Prostate gland (tissue), 2 donors: ENCODE measurements around the gene HTR2A.

Experiments
- POLR2A ChIP-seq: fragments of 450-650 bp; IDR thresholded peaks from one replicate; pipeline ENCODE4 v1.6.1; 2016; ENCODE audit warnings: antibody characterized with exemption, mild to moderate bottlenecking
- POLR2AphosphoS5 ChIP-seq: sonication (generic); formaldehyde crosslinking; IDR thresholded peaks from one replicate; pipeline ENCODE4 v1.6.1; 2017; ENCODE audit warnings: antibody characterized with exemption
- TF ChIP-seq, protein P1 (sequence below), 4 experiments: fragments of 200-600 bp in 2 of 4; fragments of 450-650 bp in 2 of 4; sonication (generic) in 2 of 4; IDR thresholded peaks; 1 replicate in 3 of 4; 2 replicates in 1 of 4; pipeline ENCODE4 v1.5.1; 2016 to 2019; ENCODE audit warnings: antibody characterized with exemption in 4 of 4, mild to moderate bottlenecking in 2 of 4, moderate library complexity in 2 of 4

DNA sequence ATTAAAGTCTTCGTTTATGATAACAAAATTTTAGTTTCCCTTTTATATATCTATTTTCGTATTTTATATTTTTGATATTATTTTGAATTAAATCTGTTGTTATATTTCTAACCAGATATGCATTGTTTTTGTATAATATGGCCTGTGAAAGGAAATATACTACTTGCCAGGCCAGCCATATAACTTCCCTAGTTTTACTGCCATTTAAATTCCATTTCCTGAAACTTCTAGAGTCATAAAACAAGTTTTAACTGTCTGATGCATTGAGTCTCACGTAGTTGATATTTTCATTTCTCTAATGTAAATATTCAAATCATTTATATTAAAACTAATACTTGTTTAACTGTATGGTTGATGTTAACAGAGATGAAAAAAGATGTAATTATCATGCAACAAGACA lies 113.3 kb downstream of the HTR2A start:
- TF ChIP-seq POLR2A (no peak), POLR2AphosphoS5 (no peak)
- TF ChIP-seq, protein P1, sequence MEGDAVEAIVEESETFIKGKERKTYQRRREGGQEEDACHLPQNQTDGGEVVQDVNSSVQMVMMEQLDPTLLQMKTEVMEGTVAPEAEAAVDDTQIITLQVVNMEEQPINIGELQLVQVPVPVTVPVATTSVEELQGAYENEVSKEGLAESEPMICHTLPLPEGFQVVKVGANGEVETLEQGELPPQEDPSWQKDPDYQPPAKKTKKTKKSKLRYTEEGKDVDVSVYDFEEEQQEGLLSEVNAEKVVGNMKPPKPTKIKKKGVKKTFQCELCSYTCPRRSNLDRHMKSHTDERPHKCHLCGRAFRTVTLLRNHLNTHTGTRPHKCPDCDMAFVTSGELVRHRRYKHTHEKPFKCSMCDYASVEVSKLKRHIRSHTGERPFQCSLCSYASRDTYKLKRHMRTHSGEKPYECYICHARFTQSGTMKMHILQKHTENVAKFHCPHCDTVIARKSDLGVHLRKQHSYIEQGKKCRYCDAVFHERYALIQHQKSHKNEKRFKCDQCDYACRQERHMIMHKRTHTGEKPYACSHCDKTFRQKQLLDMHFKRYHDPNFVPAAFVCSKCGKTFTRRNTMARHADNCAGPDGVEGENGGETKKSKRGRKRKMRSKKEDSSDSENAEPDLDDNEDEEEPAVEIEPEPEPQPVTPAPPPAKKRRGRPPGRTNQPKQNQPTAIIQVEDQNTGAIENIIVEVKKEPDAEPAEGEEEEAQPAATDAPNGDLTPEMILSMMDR (IDR thresholded peaks at IDR 0.05) = no peak
